Choroid plexus epithelial cell (primary cell): Measurements from ENCODE around the gene TBC1D12.

Experiments
- DNase-seq: peaks from one replicate; pipeline ENCODE4 v3.0.0-alpha.2; 2010; ENCODE audit warnings: low read depth
- H3K4me3 ChIP-seq: 2 replicates; pipeline ENCODE4 v1.5.1; 2011; ENCODE audit warnings: low read depth, mild to moderate bottlenecking, control low read depth, low read length, moderate library complexity
- CTCF ChIP-seq: conservative IDR thresholded peaks from 2 replicates; pipeline ENCODE4 v1.5.1; 2011; ENCODE audit warnings: low read depth, mild to moderate bottlenecking, control low read depth, inconsistent platforms, low read length, moderate library complexity

Gene TBC1D12

GRCh38 chr10:94420516-94420915, 18.2 kb downstream of the TBC1D12 start:
- no peak for TF ChIP-seq CTCF
- H3K4me3 ChIP-seq, result no peak overlapping the region
- DNase-seq, result no peak

GRCh38 chr10:94420998-94421528, 18.7 kb downstream of the TBC1D12 start:
- TF ChIP-seq CTCF, result no peak
- no peak for DNase-seq

GRCh38 chr10:94423627-94424026, 21.3 kb downstream of the TBC1D12 start:
- H3K4me3 ChIP-seq, result no peak overlapping the region
- no peak for TF ChIP-seq CTCF
- DNase-seq, result peak; percentile 74

More at GRCh38 chr10:94420998-94421528, 18.7 kb downstream of the TBC1D12 start:
- no peak overlapping the region for H3K4me3 ChIP-seq

GRCh38 chr10:94424714-94425337, 22.5 kb downstream of the TBC1D12 start:
- DNase-seq, result no peak
- no peak for TF ChIP-seq CTCF
- no peak overlapping the region for H3K4me3 ChIP-seq

GRCh38 chr10:94425942-94426341, 23.6 kb downstream of the TBC1D12 start:
- TF ChIP-seq CTCF, result no peak
- DNase-seq, result no peak
- no peak overlapping the region for H3K4me3 ChIP-seq

- TF ChIP-seq CTCF, result no peak
- DNase-seq, result no peak
- H3K4me3 ChIP-seq, result no peak overlapping the region
Measured at GRCh38 chr10:94427166-94427565, 24.8 kb downstream of the TBC1D12 start.
